HCT116 (cell line): ENCODE results near the gene AKAP13. TPM values are rescaled to one million over a fixed set of nuclear protein-coding genes. Genes with fewer than 3 reads are reported as not detected.

Experiments
- ATAC-seq: fragments of 200-7000 bp; cut with Tn5 transposase; 2 replicates; pipeline ENCODE4 v1.9.1; 2020; ENCODE audit warnings: mild to moderate bottlenecking, moderate library complexity
- BruUV-seq: library from RNA; stranded (reverse); fragments of 400-500 nt; replicated peaks from 2 replicates; lab custom pipeline; 2021; lab: Mats Ljungman, UMichigan
- CTCF ChIA-PET: fragments of 300-600 bp; sonication (Branson Sonifier 250); formaldehyde crosslinking; loops from one replicate; lab custom pipeline; 2021; ENCODE audit warnings: antibody characterized with exemption; lab: Charles Lee
- POLR2A ChIA-PET: fragments of 300-600, 350-600 bp; sonication (Branson Sonifier 250); formaldehyde crosslinking; loops from one replicate; lab custom pipeline; 2021; ENCODE audit warnings: antibody characterized with exemption; lab: Charles Lee
- RAD21 ChIA-PET, 2 experiments: fragments of 300-600 bp; sonication (Branson Sonifier 250); formaldehyde crosslinking; loops; one replicate each; lab custom pipeline; 2023; ENCODE audit warnings: low total read pairs in 2 of 2; ENCODE audit not compliant: uncharacterized antibody in 2 of 2, unreplicated experiment in 2 of 2, low non-redundant PET in 1 of 2; lab: Charles Lee
- DNase-seq: peaks from one replicate; pipeline ENCODE4 v3.0.0-alpha.2; 2010; ENCODE audit warnings: low read depth, low spot score
- H2AFZ ChIP-seq: fragments of 200-600 bp; shearing (Covaris generic), sonication (generic); 2 replicates; pipeline ENCODE4 v1.6.1; 2017; ENCODE audit warnings: low read depth, mixed run types, mixed read lengths, antibody characterized with exemption, low read length; ENCODE audit not compliant: poor library complexity, severe bottlenecking
- H3K27ac ChIP-seq: 2 replicates; pipeline ENCODE4 v1.5.1; 2012; ENCODE audit warnings: low read depth, low read length
- H3K27me3 ChIP-seq: fragments of 200-600 bp; sonication (generic); 2 replicates; pipeline ENCODE4 v1.6.1; 2016; ENCODE audit warnings: mixed run types, low read length, mixed read lengths; ENCODE audit not compliant: insufficient read depth
- H3K36me3 ChIP-seq, 2 experiments: fragments of 200-500 bp in 1 of 2; fragments of 200-600 bp in 1 of 2; sonication (Bioruptor generic) in 1 of 2; sonication (generic) in 1 of 2; 2 replicates each; pipeline versions ENCODE4 v1.5.1 to v1.6.1; 2014 to 2016; ENCODE audit warnings: low read length in 2 of 2, inconsistent platforms in 1 of 2, mixed read lengths in 1 of 2, mixed run types in 1 of 2; ENCODE audit not compliant: insufficient read depth in 2 of 2, control insufficient read depth in 1 of 2
- H3K4me1 ChIP-seq, 2 experiments: fragments of 200-600 bp in 1 of 2; sonication (generic) in 1 of 2; 2 replicates each; pipeline versions ENCODE4 v1.5.1 to v1.6.1; 2012 to 2017; ENCODE audit warnings: low read length in 2 of 2, inconsistent platforms in 1 of 2, mild to moderate bottlenecking in 1 of 2, mixed read lengths in 1 of 2, mixed run types in 1 of 2, moderate library complexity in 1 of 2; ENCODE audit not compliant: insufficient read depth in 2 of 2, control insufficient read depth in 1 of 2
- H3K4me2 ChIP-seq: fragments of 200-600 bp; sonication (generic); 2 replicates; pipeline ENCODE4 v1.6.1; 2017; ENCODE audit warnings: mixed run types, low read length, mixed read lengths
- H3K4me3 ChIP-seq, 2 experiments: fragments of 200-600 bp in 1 of 2; sonication (generic) in 1 of 2; replicated peaks in 1 of 2; 2 replicates each; pipeline ENCODE4 v1.5.1; 2011 to 2016; ENCODE audit warnings: low read length in 2 of 2, control low read depth in 1 of 2, low read depth in 1 of 2, mild to moderate bottlenecking in 1 of 2, mixed read lengths in 1 of 2, mixed run types in 1 of 2
- H3K79me2 ChIP-seq: fragments of 200-600 bp; sonication (generic); 2 replicates; pipeline ENCODE4 v1.6.1; 2017; ENCODE audit warnings: mild to moderate bottlenecking, mixed run types, low read length, moderate library complexity, mixed read lengths; ENCODE audit not compliant: insufficient read depth
- H3K9ac ChIP-seq: fragments of 200-600 bp; sonication (generic); 2 replicates; pipeline ENCODE4 v1.6.1; 2016; ENCODE audit warnings: low read length, mixed read lengths
- H3K9me2 ChIP-seq: fragments of 200-600 bp; sonication (generic), shearing (Covaris generic); 2 replicates; pipeline ENCODE4 v1.6.1; 2017; ENCODE audit warnings: mixed run types, mild to moderate bottlenecking, moderate library complexity; ENCODE audit not compliant: insufficient read depth
- H3K9me3 ChIP-seq, 2 experiments: fragments of 200-500 bp in 1 of 2; fragments of 200-600 bp in 1 of 2; sonication (Bioruptor generic) in 1 of 2; sonication (generic) in 1 of 2; 2 replicates each; pipeline ENCODE4 v1.6.1; 2014 to 2017; ENCODE audit warnings: low read length in 2 of 2, mixed read lengths in 2 of 2, inconsistent platforms in 1 of 2, low read depth in 1 of 2, mild to moderate bottlenecking in 1 of 2, mixed run types in 1 of 2, moderate library complexity in 1 of 2; ENCODE audit not compliant: control insufficient read depth in 1 of 2, insufficient read depth in 1 of 2
- H4K20me1 ChIP-seq: fragments of 200-600 bp; sonication (generic), shearing (Covaris generic); 2 replicates; pipeline ENCODE4 v1.6.1; 2017; ENCODE audit warnings: mixed run types, mild to moderate bottlenecking, moderate library complexity; ENCODE audit not compliant: insufficient read depth
- ATF3 ChIP-seq: IDR thresholded peaks from 2 replicates; pipeline ENCODE4 v1.6.1; 2012
- CBX3 ChIP-seq: IDR thresholded peaks from 2 replicates; pipeline ENCODE4 v1.6.1; 2012; ENCODE audit warnings: low read depth
- CEBPB ChIP-seq: IDR thresholded peaks from 2 replicates; pipeline ENCODE4 v1.6.1; 2012; ENCODE audit warnings: low read depth
- EZH2 ChIP-seq: fragments of 200-600 bp; sonication (generic); IDR thresholded peaks from 2 replicates; pipeline ENCODE4 v1.6.1; 2017; ENCODE audit warnings: antibody characterized with exemption, mixed run types
- EZH2phosphoT487 ChIP-seq: fragments of 200-600 bp; IDR thresholded peaks from 2 replicates; pipeline ENCODE4 v1.6.1; 2018; ENCODE audit warnings: antibody characterized with exemption, borderline replicate concordance
- JUND ChIP-seq: IDR thresholded peaks from 2 replicates; pipeline ENCODE4 v1.6.1; 2012
- MAX ChIP-seq: IDR thresholded peaks from 2 replicates; pipeline ENCODE4 v1.6.1; 2012
- RAD21 ChIP-seq: IDR thresholded peaks from 2 replicates; pipeline ENCODE4 v1.6.1; 2012; ENCODE audit warnings: low read depth, mild to moderate bottlenecking
- SIN3A ChIP-seq: IDR thresholded peaks from 2 replicates; pipeline ENCODE4 v1.6.1; 2012; ENCODE audit warnings: low read depth
- SP1 ChIP-seq: IDR thresholded peaks from 2 replicates; pipeline ENCODE4 v1.6.1; 2012; ENCODE audit warnings: low read depth
- SRF ChIP-seq: IDR thresholded peaks from 2 replicates; pipeline ENCODE4 v1.6.1; 2012; ENCODE audit warnings: low read depth
- TCF7L2 ChIP-seq: IDR thresholded peaks from 2 replicates; pipeline ENCODE4 v1.7.0; 2011; ENCODE audit warnings: borderline replicate concordance, inconsistent platforms; ENCODE audit not compliant: insufficient read depth, insufficient read length; ENCODE audit errors: extremely low read depth
- ZBTB33 ChIP-seq: IDR thresholded peaks from 2 replicates; pipeline ENCODE4 v1.6.1; 2011; ENCODE audit warnings: mild to moderate bottlenecking, low read length, moderate library complexity; ENCODE audit not compliant: insufficient replicate concordance; ENCODE audit errors: extremely low read depth
- ZFX ChIP-seq: fragments of 450-650 bp; IDR thresholded peaks from 2 replicates; pipeline ENCODE4 v1.6.1; 2017
- ZNF274 ChIP-seq: fragments of 200-500 bp; sonication (Bioruptor generic); IDR thresholded peaks from 2 replicates; pipeline ENCODE4 v1.6.1; 2014; ENCODE audit warnings: mild to moderate bottlenecking, low read depth, low read length, inconsistent platforms
- intact Hi-C: fragments of 100-400 bp; cut with micrococcal nuclease; formaldehyde crosslinking; loops from 2 replicates; pipeline ENCODE4 v1.10.0; 2022
- total RNA-seq: library from RNA; stranded (reverse); gene quantifications from one replicate; pipeline ENCODE4 v1.2.1, GENCODE V29; 2021; ENCODE audit not compliant: unreplicated experiment

Gene AKAP13
- total RNA-seq, 1 experiment from 2014 or later: 43.1 TPM

GRCh38 chr15:85673326-85673725 is 292.9 kb downstream of the AKAP13 start:
- Histone ChIP-seq H2AFZ (no peak overlapping the region), H3K9me3 (no peaks in the 10 kb centered on the region), H3K4me2 (no peak overlapping the region), H3K79me2 (no peaks in the 10 kb centered on the region), H3K4me1 (no peaks in the 10 kb centered on the region), H3K9ac (no peak overlapping the region), H3K4me3 (no peak overlapping the region), H3K27me3 (no peaks in the 10 kb centered on the region), H3K9me2 (no peaks in the 10 kb centered on the region), H4K20me1 (no peaks in the 10 kb centered on the region), H3K36me3 (peaks cover 0 to 7% of the 10 kb centered on the region in 2 experiments; a peak in 1 of 4 replicates), H3K27ac (no peak overlapping the region)
- ChIA-PET POLR2A (no interaction called here), RAD21 (no interaction called here), CTCF (no interaction called here)
- DNase-seq (no peak), ATAC-seq (no peak)
- no peak for TF ChIP-seq EZH2phosphoT487
- no peak for TF ChIP-seq ZNF274
- no peak for TF ChIP-seq CBX3
- no peak for TF ChIP-seq SRF
- TF ChIP-seq CEBPB: no peak
- TF ChIP-seq ATF3: no peak
- no peak for TF ChIP-seq SP1
- TF ChIP-seq JUND: no peak
- TF ChIP-seq MAX: no peak
- TF ChIP-seq TCF7L2: no peak
- no peak for TF ChIP-seq SIN3A
- no peak for TF ChIP-seq ZFX
- TF ChIP-seq ZBTB33: no peak
- no peak for TF ChIP-seq EZH2
- no peak for TF ChIP-seq RAD21
- intact Hi-C loops: no loop called here
- no TSS peak for BruUV-seq
